Right cardiac atrium (tissue), 5 donors: Measurements from ENCODE around the gene GRIA1. TPM values are rescaled to one million over a fixed set of nuclear protein-coding genes. Genes with fewer than 3 reads are reported as not detected.
A peak's percentile ranks its signal among the peaks of the same experiment; 100 is the strongest.

ENCODE experiments used
- ATAC-seq, 2 donors: fragments of 200-7000 bp; cut with Tn5 transposase; one replicate each; pipeline versions ENCODE4 v1.8.0 to v1.9.1; 2020; ENCODE audit warnings: moderate library complexity in 2 of 2, mild to moderate bottlenecking in 1 of 2
- DNase-seq, 3 donors: peaks; one replicate each; pipeline ENCODE4 v3.0.0-alpha.2; 2020
- H3K27ac ChIP-seq: one replicate; pipeline ENCODE4 v1.5.1; 2013; ENCODE audit warnings: mild to moderate bottlenecking, low read length, control low read depth, moderate library complexity
- H3K27me3 ChIP-seq: one replicate; pipeline ENCODE4 v1.6.1; 2013; ENCODE audit not compliant: control insufficient read depth, insufficient read depth
- H3K4me1 ChIP-seq: one replicate; pipeline ENCODE4 v1.6.1; 2013; ENCODE audit warnings: low read length; ENCODE audit not compliant: control insufficient read depth, insufficient read depth
- H3K4me3 ChIP-seq: one replicate; pipeline ENCODE4 v1.5.1; 2013; ENCODE audit warnings: low read length, control low read depth
- H3K9me3 ChIP-seq: one replicate; pipeline ENCODE4 v1.6.1; 2013; ENCODE audit warnings: low read length; ENCODE audit not compliant: control insufficient read depth
- WGBS: extraction: QIAGEN DNeasy Blood & Tissue Kit; methylation state at CpG from one replicate; pipeline ENCODE4 v1.1.7; 2013; 5-methylcytosine and 5-hydroxymethylcytosine counted together
- intact Hi-C, 4 donors: fragments of 100-400 bp; cut with DNase I; formaldehyde crosslinking; loops; one replicate each; pipeline versions ENCODE4 v1.11.0 to v1.14.0; 2022 to 2023
- polyA plus RNA-seq: library from polyadenylated mRNA; stranded (reverse); fragments of 200-250 nt; gene quantifications from one replicate; pipeline ENCODE4 v1.2.3, GENCODE V29; 2013
- total RNA-seq, 4 donors: library from RNA; stranded (reverse); fragmentation: NEBNext Ultra II Directional; extraction: Animal tissue kit (Norgen Biotek cat#: 25700); gene quantifications; one replicate each; pipeline ENCODE4 v1.2.1, GENCODE V29; 2021
- donor health status: healthy with polysubstance abuse.
- donor health status: DM: no; HTN: yes; CAD: no.
- donor health status: DM: no; HTN: no; CAD: no.
- donor health status: DM: no; HTN: yes; CAD: no; lungs with severe emphysema.
- donor health status: DM: yes; HTN: yes; CAD: no.

Gene GRIA1
- total and polyA plus RNA-seq, 5 donors = 0.20 to 1.2 (median 0.43) TPM

- intact Hi-C loops = no loop called here
- no peaks in the 10 kb centered on the region for H3K27me3 ChIP-seq
- WGBS = 14% methylated on average over 1 of the region's 1 CpG
- H3K4me3 ChIP-seq = no peak overlapping the region
- H3K4me1 ChIP-seq = no peaks in the 10 kb centered on the region
- DNase-seq (no peak), ATAC-seq (peak; percentile 28 to 62)
- no peaks in the 10 kb centered on the region for H3K9me3 ChIP-seq
- no peak overlapping the region for H3K27ac ChIP-seq
These were observed 61.1 kb downstream of the GRIA1 start for GRCh38 chr5:153551537-153552079.

GRCh38 chr5:153552886-153553285 is 62.4 kb downstream of the GRIA1 start:
- ATAC-seq (no peak), DNase-seq (no peak)
- H3K27me3 ChIP-seq = no peaks in the 10 kb centered on the region
- H3K27ac ChIP-seq = no peak overlapping the region
- intact Hi-C loops = no loop called here
- no peaks in the 10 kb centered on the region for H3K4me1 ChIP-seq
- no peaks in the 10 kb centered on the region for H3K9me3 ChIP-seq
- no peak overlapping the region for H3K4me3 ChIP-seq

GRCh38 chr5:153555420-153556114 is 65.1 kb downstream of the GRIA1 start:
- ATAC-seq = no peak
- H3K4me1 ChIP-seq = no peaks in the 10 kb centered on the region
- no peaks in the 10 kb centered on the region for H3K9me3 ChIP-seq
- DNase-seq = no peak
- 81% methylated on average over 6 of the region's 6 CpGs for WGBS
- H3K27me3 ChIP-seq = no peaks in the 10 kb centered on the region
- H3K4me3 ChIP-seq = no peak overlapping the region
- intact Hi-C loops = no loop called here
- no peak overlapping the region for H3K27ac ChIP-seq

- no peaks in the 10 kb centered on the region for H3K27me3 ChIP-seq
These were observed 68.5 kb downstream of the GRIA1 start for GRCh38 chr5:153558957-153559356.

GRCh38 chr5:153559926-153560325 is 69.5 kb downstream of the GRIA1 start:
- no peak overlapping the region for H3K27ac ChIP-seq
- H3K4me3 ChIP-seq = no peak overlapping the region
- H3K9me3 ChIP-seq = no peaks in the 10 kb centered on the region
- WGBS = 40% methylated on average over 1 of the region's 1 CpG
- DNase-seq = no peak
- no peaks in the 10 kb centered on the region for H3K4me1 ChIP-seq
- intact Hi-C loops = no loop called here
- no peaks in the 10 kb centered on the region for H3K27me3 ChIP-seq
- ATAC-seq = no peak

More at GRCh38 chr5:153558957-153559356, 68.5 kb downstream of the GRIA1 start:
- intact Hi-C loops = no loop called here
- ATAC-seq (no peak), DNase-seq (no peak)
- Histone ChIP-seq H3K4me1 (no peaks in the 10 kb centered on the region), H3K9me3 (no peaks in the 10 kb centered on the region), H3K4me3 (no peak overlapping the region), H3K27ac (no peak overlapping the region)
- 83% methylated on average over 3 of the region's 3 CpGs for WGBS

GRCh38 chr5:153562189-153562588 is 71.7 kb downstream of the GRIA1 start:
- H3K4me3 ChIP-seq = no peak overlapping the region
- intact Hi-C loops = no loop called here
- ATAC-seq (no peak), DNase-seq (no peak)
- WGBS = 62% methylated on average over 1 of the region's 1 CpG
- H3K4me1 ChIP-seq = no peaks in the 10 kb centered on the region
- H3K27me3 ChIP-seq = no peaks in the 10 kb centered on the region
- no peak overlapping the region for H3K27ac ChIP-seq
- no peaks in the 10 kb centered on the region for H3K9me3 ChIP-seq

GRCh38 chr5:153565822-153566221 is 75.4 kb downstream of the GRIA1 start:
- intact Hi-C loops = no loop called here
- ATAC-seq = no peak
- Histone ChIP-seq H3K27me3 (no peaks in the 10 kb centered on the region), H3K27ac (no peak overlapping the region), H3K9me3 (no peaks in the 10 kb centered on the region), H3K4me3 (no peak overlapping the region), H3K4me1 (no peaks in the 10 kb centered on the region)
- 78% methylated on average over 1 of the region's 1 CpG for WGBS
- no peak for DNase-seq

GRCh38 chr5:153569036-153569435 is 78.6 kb downstream of the GRIA1 start:
- no peak for DNase-seq
- H3K4me1 ChIP-seq = peaks cover 3% of the 10 kb centered on the region
- no peak overlapping the region for H3K4me3 ChIP-seq
- no peak overlapping the region for H3K27ac ChIP-seq
- H3K9me3 ChIP-seq = no peaks in the 10 kb centered on the region
- H3K27me3 ChIP-seq = no peaks in the 10 kb centered on the region
- intact Hi-C loops = no loop called here
- no peak for ATAC-seq
- 53% methylated on average over 1 of the region's 1 CpG for WGBS

GRCh38 chr5:153571162-153571561 is 80.7 kb downstream of the GRIA1 start:
- intact Hi-C loops = no loop called here
- Histone ChIP-seq H3K27ac (no peak overlapping the region), H3K4me1 (peaks cover 3% of the 10 kb centered on the region), H3K9me3 (no peaks in the 10 kb centered on the region), H3K27me3 (no peaks in the 10 kb centered on the region), H3K4me3 (no peak overlapping the region)
- DNase-seq = no peak
- ATAC-seq = peak; percentile 14 to 78
- 67% methylated on average over 2 of the region's 2 CpGs for WGBS

- intact Hi-C loops = no loop called here
- DNase-seq (peak in 2 of 3 donors; percentile 16 to 62), ATAC-seq (peak; percentile 50 to 77)
- Histone ChIP-seq H3K27ac (no peak overlapping the region), H3K27me3 (no peaks in the 10 kb centered on the region), H3K4me1 (peaks cover 3% of the 10 kb centered on the region), H3K9me3 (no peaks in the 10 kb centered on the region), H3K4me3 (no peak overlapping the region)
- 52% methylated on average over 8 of the region's 8 CpGs for WGBS
These were observed 82.1 kb downstream of the GRIA1 start for GRCh38 chr5:153572411-153573145.

GRCh38 chr5:153573326-153574033 is 83.0 kb downstream of the GRIA1 start:
- Histone ChIP-seq H3K27me3 (no peaks in the 10 kb centered on the region), H3K4me1 (peaks cover 3% of the 10 kb centered on the region), H3K4me3 (no peak overlapping the region), H3K27ac (no peak overlapping the region), H3K9me3 (no peaks in the 10 kb centered on the region)
- ATAC-seq (no peak), DNase-seq (no peak)
- 60% methylated on average over 4 of the region's 4 CpGs for WGBS
- intact Hi-C loops = no loop called here
